ENCODE results near the gene SIGLECL1. TPM values are rescaled to one million over a fixed set of nuclear protein-coding genes. Genes with fewer than 3 reads are reported as not detected.

SIGLECL1 gene
- total RNA-seq, 1 donor from 2014 or later = not detected

- Mint-ChIP-seq H3K9me3 (peaks cover 1% of the 10 kb centered on the region), H3K27me3 (peaks cover 16% of the 10 kb centered on the region), H3K4me1 (no peaks in the 10 kb centered on the region), H3K27ac (no peak overlapping the region), H3K36me3 (ENCODE audit: low read depth) (no peaks in the 10 kb centered on the region), H3K4me3 (no peak overlapping the region)
- no peak for TF ChIP-seq CTCF (IDR thresholded peaks at IDR 0.05)
- CTCF ChIA-PET = no interaction called here
- intact Hi-C loops (cut with micrococcal nuclease) = no loop called here
- ATAC-seq (ENCODE audit: low read depth) (no peak), DNase-seq (no peak)
- POLR2A ChIA-PET = no interaction called here
Observed at GRCh38 chr19:51296336-51297093, 45.6 kb downstream of the SIGLECL1 start.

GRCh38 chr19:51297406-51297805 lies 46.5 kb downstream of the SIGLECL1 start:
- Mint-ChIP-seq H3K4me3 (no peak overlapping the region), H3K27me3 (peaks cover 15% of the 10 kb centered on the region), H3K4me1 (no peaks in the 10 kb centered on the region), H3K9me3 (peaks cover 2% of the 10 kb centered on the region), H3K36me3 (ENCODE audit: low read depth) (no peaks in the 10 kb centered on the region), H3K27ac (no peak overlapping the region)
- intact Hi-C loops (cut with micrococcal nuclease) = no loop called here
- CTCF ChIA-PET = no interaction called here
- POLR2A ChIA-PET = no interaction called here
- TF ChIP-seq CTCF (IDR thresholded peaks at IDR 0.05) = no peak
- DNase-seq (no peak), ATAC-seq (ENCODE audit: low read depth) (no peak)

GRCh38 chr19:51301266-51301665 lies 50.4 kb downstream of the SIGLECL1 start:
- H3K36me3 Mint-ChIP-seq (ENCODE audit: low read depth) = no peaks in the 10 kb centered on the region
- intact Hi-C loops (cut with micrococcal nuclease) = no loop called here
- H3K4me1 Mint-ChIP-seq = no peaks in the 10 kb centered on the region
- DNase-seq (no peak), ATAC-seq (ENCODE audit: low read depth) (no peak)
- peaks cover 9% of the 10 kb centered on the region for H3K9me3 Mint-ChIP-seq
- no peak overlapping the region for H3K4me3 Mint-ChIP-seq
- no peak overlapping the region for H3K27ac Mint-ChIP-seq
- H3K27me3 Mint-ChIP-seq = peaks cover 23% of the 10 kb centered on the region
- ChIA-PET CTCF (no interaction called here), POLR2A (no interaction called here)
- TF ChIP-seq CTCF (IDR thresholded peaks at IDR 0.05) = no peak

- DNase-seq (no peak), ATAC-seq (ENCODE audit: low read depth) (no peak)
- Mint-ChIP-seq H3K27me3 (peaks cover 47% of the 10 kb centered on the region), H3K9me3 (peaks cover 23% of the 10 kb centered on the region), H3K36me3 (ENCODE audit: low read depth) (peaks cover 5% of the 10 kb centered on the region), H3K4me1 (no peaks in the 10 kb centered on the region), H3K4me3 (no peak overlapping the region), H3K27ac (no peak overlapping the region)
- ChIA-PET CTCF (no interaction called here), POLR2A (no interaction called here)
- intact Hi-C loops (cut with micrococcal nuclease) = no loop called here
- no peak for TF ChIP-seq CTCF (IDR thresholded peaks at IDR 0.05)
Observed at GRCh38 chr19:51305479-51305878, 54.6 kb downstream of the SIGLECL1 start.

GRCh38 chr19:51311351-51312257 lies 60.7 kb downstream of the SIGLECL1 start, which contains the start of gene IGLON5:
TSS of gene IGLON5 (plus strand) at chr19:51311644. CDS start at chr19:51311848, 204 bp downstream.
- Mint-ChIP-seq H3K9me3 (peaks cover 16% of the 10 kb centered on the region), H3K4me1 (peaks cover 5% of the 10 kb centered on the region), H3K36me3 (ENCODE audit: low read depth) (peaks cover 5% of the 10 kb centered on the region), H3K4me3 (no peak within 1 kb of the TSS), H3K27ac (no peak within 1 kb of the TSS), H3K27me3 (peaks cover 46% of the 10 kb centered on the region)
- ATAC-seq (ENCODE audit: low read depth) (no peak), DNase-seq (no peak)
- intact Hi-C loops (cut with micrococcal nuclease) = no loop called here
- CTCF ChIA-PET = no interaction called here
- no peak for TF ChIP-seq CTCF (IDR thresholded peaks at IDR 0.05)
- POLR2A ChIA-PET = no interaction called here

Data from activated B cell treated with CpG ODN at 0.5 μM for 24 hours (primary cell).